ENCODE data around the gene TBCEL. TPM values are rescaled to one million over a fixed set of nuclear protein-coding genes. Genes with fewer than 3 reads are reported as not detected.

TBCEL gene
- total RNA-seq, 1 experiment from 2014 or later: 17.2 TPM

GRCh38 chr11:121033635-121034034, 9.7 kb downstream of the TBCEL start:
- DNase-seq (ENCODE audit: unreplicated experiment): no peak
- H3K4me3 Mint-ChIP-seq (ENCODE audit: unreplicated experiment): no peak overlapping the region
- no peak for TF ChIP-seq CTCF (IDR thresholded peaks at IDR 0.05; ENCODE audit: unreplicated experiment)
- ChIA-PET POLR2A (interaction anchor here (0.6 to 1.8 kb wide), 2 partner anchors 8 to 463 kb away, joined by 5 to 12 read pairs; no protein-coding TSS in a partner anchor), CTCF (no interaction called here)
- H3K27ac Mint-ChIP-seq (ENCODE audit: low read depth, unreplicated experiment): no peak overlapping the region
- no peaks in the 10 kb centered on the region for H3K9me3 Mint-ChIP-seq (ENCODE audit: unreplicated experiment)
- peaks cover 6% of the 10 kb centered on the region for H3K4me1 Mint-ChIP-seq (ENCODE audit: insufficient read depth, unreplicated experiment)
- intact Hi-C loops (cut with micrococcal nuclease): no loop called here
- no peaks in the 10 kb centered on the region for H3K36me3 Mint-ChIP-seq (ENCODE audit: insufficient read depth, unreplicated experiment)
- no peaks in the 10 kb centered on the region for H3K27me3 Mint-ChIP-seq (ENCODE audit: insufficient read depth, unreplicated experiment)
- no TSS peak for BruUV-seq (replicated peaks)

GRCh38 chr11:121035169-121035755, 11.4 kb downstream of the TBCEL start:
- Mint-ChIP-seq H3K27me3 (ENCODE audit: insufficient read depth, unreplicated experiment) (no peaks in the 10 kb centered on the region), H3K4me3 (ENCODE audit: unreplicated experiment) (no peak overlapping the region), H3K36me3 (ENCODE audit: insufficient read depth, unreplicated experiment) (no peaks in the 10 kb centered on the region), H3K27ac (ENCODE audit: low read depth, unreplicated experiment) (no peak overlapping the region), H3K4me1 (ENCODE audit: insufficient read depth, unreplicated experiment) (no peaks in the 10 kb centered on the region), H3K9me3 (ENCODE audit: unreplicated experiment) (no peaks in the 10 kb centered on the region)
- intact Hi-C loops (cut with micrococcal nuclease): no loop called here
- ChIA-PET POLR2A (no interaction called here), CTCF (interaction anchor here (0.6 kb wide), 1 partner anchor 1817 kb away, joined by 4 read pairs; no protein-coding TSS in a partner anchor)
- no peak for TF ChIP-seq CTCF (IDR thresholded peaks at IDR 0.05; ENCODE audit: unreplicated experiment)
- DNase-seq (ENCODE audit: unreplicated experiment): peak; percentile 3
- no TSS peak for BruUV-seq (replicated peaks)

GRCh38 chr11:121035780-121036179, 11.9 kb downstream of the TBCEL start:
- no peaks in the 10 kb centered on the region for H3K9me3 Mint-ChIP-seq (ENCODE audit: unreplicated experiment)
- POLR2A ChIA-PET: no interaction called here
- intact Hi-C loops (cut with micrococcal nuclease): no loop called here
- H3K4me3 Mint-ChIP-seq (ENCODE audit: unreplicated experiment): no peak overlapping the region
- no peak for TF ChIP-seq CTCF (IDR thresholded peaks at IDR 0.05; ENCODE audit: unreplicated experiment)
- BruUV-seq (replicated peaks): no TSS peak
- H3K27me3 Mint-ChIP-seq (ENCODE audit: insufficient read depth, unreplicated experiment): no peaks in the 10 kb centered on the region
- H3K27ac Mint-ChIP-seq (ENCODE audit: low read depth, unreplicated experiment): no peak overlapping the region
- no peaks in the 10 kb centered on the region for H3K4me1 Mint-ChIP-seq (ENCODE audit: insufficient read depth, unreplicated experiment)
- DNase-seq (ENCODE audit: unreplicated experiment): no peak
- H3K36me3 Mint-ChIP-seq (ENCODE audit: insufficient read depth, unreplicated experiment): no peaks in the 10 kb centered on the region
- CTCF ChIA-PET: no interaction called here

- H3K27ac Mint-ChIP-seq (ENCODE audit: low read depth, unreplicated experiment): no peak overlapping the region
- intact Hi-C loops (cut with micrococcal nuclease): no loop called here
- H3K9me3 Mint-ChIP-seq (ENCODE audit: unreplicated experiment): no peaks in the 10 kb centered on the region
- ChIA-PET POLR2A (interaction anchor here (0.6 to 1.6 kb wide), 2 partner anchors 15 to 489 kb away, joined by 3 read pairs; no protein-coding TSS in a partner anchor), CTCF (interaction anchor here (0.6 kb wide), 1 partner anchor 156 kb away, joined by 4 read pairs; no protein-coding TSS in a partner anchor)
- no peaks in the 10 kb centered on the region for H3K36me3 Mint-ChIP-seq (ENCODE audit: insufficient read depth, unreplicated experiment)
- no peaks in the 10 kb centered on the region for H3K27me3 Mint-ChIP-seq (ENCODE audit: insufficient read depth, unreplicated experiment)
- H3K4me1 Mint-ChIP-seq (ENCODE audit: insufficient read depth, unreplicated experiment): peaks cover 7% of the 10 kb centered on the region
- no peak for TF ChIP-seq CTCF (IDR thresholded peaks at IDR 0.05; ENCODE audit: unreplicated experiment)
- H3K4me3 Mint-ChIP-seq (ENCODE audit: unreplicated experiment): no peak overlapping the region
- DNase-seq (ENCODE audit: unreplicated experiment): no peak
- no TSS peak for BruUV-seq (replicated peaks)
Measured at GRCh38 chr11:121037016-121037415, 13.1 kb downstream of the TBCEL start.

Measured in MCF 10A (cell line).